K562 (cell line): Measurements from ENCODE around the gene SF3B4. TPM values are rescaled to one million over a fixed set of nuclear protein-coding genes. Genes with fewer than 3 reads are reported as not detected.

Experiments used
- ATAC-seq: fragments of 200-7000 bp; cut with Tn5 transposase; 3 replicates; pipeline ENCODE4 v1.9.1; 2020; ENCODE audit warnings: moderate library complexity
- BruUV-seq: library from RNA; stranded (reverse); fragments of 400-500 nt; replicated peaks from 2 replicates; lab custom pipeline; 2021; lab: Mats Ljungman, UMichigan
- CTCF ChIA-PET: fragments of 300-600 bp; formaldehyde crosslinking; extraction: SDS; loops from one replicate; lab custom pipeline; 2021; ENCODE audit warnings: low intra/inter-chr PET ratio; lab: Yijun Ruan, JAX
- POLR2A ChIA-PET: fragments of 300-600, 350-650 bp; sonication (Branson Sonifier 250); formaldehyde crosslinking; extraction: SDS; loops from one replicate; lab custom pipeline; 2021; ENCODE audit warnings: antibody characterized with exemption, inconsistent platforms; lab: Yijun Ruan, JAX
- DNase-seq, 4 experiments: peaks; one replicate each; pipeline versions ENCODE4 v3.0.0 to v3.0.0-alpha.2; 2011 to 2018; ENCODE audit warnings: low spot score in 3 of 4, mixed read lengths in 3 of 4; ENCODE audit errors: extremely low read depth in 1 of 4
- FAIRE-seq: peaks from 2 replicates; lab custom pipeline; 2011; peaks lifted over from hg19 to GRCh38; lab: Jason Lieb, UNC
- H2AFZ ChIP-seq: 2 replicates; pipeline ENCODE4 v1.6.0; 2011; ENCODE audit warnings: low read depth, low read length, control low read depth, inconsistent platforms
- H3K27ac ChIP-seq: fragments of 200-600 bp; 3 replicates; pipeline ENCODE4 v1.8.0; 2011; ENCODE audit warnings: low read depth, mild to moderate bottlenecking, control low read depth, inconsistent platforms, low read length, moderate library complexity, mixed read lengths; ENCODE audit errors: extremely low read depth
- H3K27me3 ChIP-seq, 2 experiments: fragments of 300-600 bp in 1 of 2; 2 replicates in 1 of 2; 3 replicates in 1 of 2; pipeline versions ENCODE4 v1.6.0 to v1.8.0; 2011; ENCODE audit warnings: inconsistent platforms in 2 of 2, low read length in 2 of 2, mild to moderate bottlenecking in 1 of 2, mixed read lengths in 1 of 2, moderate library complexity in 1 of 2; ENCODE audit not compliant: control insufficient read depth in 2 of 2, insufficient read depth in 2 of 2
- H3K36me3 ChIP-seq: fragments of 300-600 bp; 3 replicates; pipeline ENCODE4 v1.8.0; 2011; ENCODE audit warnings: mild to moderate bottlenecking, low read length, inconsistent platforms; ENCODE audit not compliant: control insufficient read depth, insufficient read depth
- H3K4me1 ChIP-seq, 2 experiments: fragments of 200-600 bp in 1 of 2; replicated peaks in 1 of 2; 2 replicates in 1 of 2; 3 replicates in 1 of 2; pipeline versions ENCODE4 v1.5.1 to v1.8.0; 2011; ENCODE audit warnings: inconsistent platforms in 2 of 2, low read length in 2 of 2, mild to moderate bottlenecking in 1 of 2, mixed read lengths in 1 of 2, moderate library complexity in 1 of 2; ENCODE audit not compliant: control insufficient read depth in 2 of 2, insufficient read depth in 2 of 2
- H3K4me2 ChIP-seq: 2 replicates; pipeline ENCODE4 v1.6.1; 2011; ENCODE audit warnings: low read length, control low read depth, inconsistent platforms, mixed read lengths; ENCODE audit not compliant: insufficient read depth
- H3K4me3 ChIP-seq: fragments of 200-600 bp; sonication (generic), shearing (Covaris generic); 2 replicates; pipeline ENCODE4 v1.5.1; 2016; ENCODE audit warnings: control low read depth, inconsistent platforms
- H3K79me2 ChIP-seq: fragments of 200-600 bp; 3 replicates; pipeline ENCODE4 v1.8.0; 2011; ENCODE audit warnings: low read length, inconsistent platforms; ENCODE audit not compliant: control insufficient read depth, insufficient read depth
- H3K9ac ChIP-seq, 2 experiments: 2 replicates each; pipeline versions ENCODE4 v1.6.0 to v1.6.1; 2011; ENCODE audit warnings: low read depth in 2 of 2, low read length in 2 of 2, control low read depth in 1 of 2, inconsistent platforms in 1 of 2, mild to moderate bottlenecking in 1 of 2, mixed read lengths in 1 of 2; ENCODE audit not compliant: insufficient read depth in 1 of 2
- H3K9me1 ChIP-seq: one replicate; pipeline ENCODE4 v1.6.0; 2011; ENCODE audit warnings: inconsistent platforms, mild to moderate bottlenecking, low read length, moderate library complexity; ENCODE audit not compliant: control insufficient read depth, insufficient read depth
- H3K9me3 ChIP-seq: replicated peaks from 2 replicates; pipeline ENCODE4 v1.5.1; 2011; ENCODE audit warnings: low read depth, low read length, inconsistent platforms; ENCODE audit not compliant: control insufficient read depth, insufficient read depth
- H4K20me1 ChIP-seq: replicated peaks from 2 replicates; pipeline ENCODE4 v1.6.1; 2011; ENCODE audit warnings: low read length, inconsistent platforms, mixed read lengths; ENCODE audit not compliant: control insufficient read depth, insufficient read depth
- CREB5 ChIP-seq: fragments of 250-450 bp; sonication (Bioruptor Pico); IDR thresholded peaks from 2 replicates; pipeline ENCODE4 v1.5.0; 2020; ENCODE audit warnings: mild to moderate bottlenecking
- E2F8 ChIP-seq: fragments of 450-650 bp; IDR thresholded peaks from 2 replicates; pipeline ENCODE4 v1.7.1; 2018; ENCODE audit warnings: mild to moderate bottlenecking, low read depth; ENCODE audit not compliant: partially characterized antibody
- ELF2 ChIP-seq: fragments of 250-450 bp; sonication (Bioruptor Pico); IDR thresholded peaks from 2 replicates; pipeline ENCODE4 v1.5.0; 2021; ENCODE audit warnings: mild to moderate bottlenecking
- HIVEP1 ChIP-seq: fragments of 250-450 bp; sonication (Bioruptor Pico); IDR thresholded peaks from 2 replicates; pipeline ENCODE4 v1.4.0; 2020; ENCODE audit warnings: mild to moderate bottlenecking
- NONO ChIP-seq, 2 experiments: fragments of 200-400 bp in 1 of 2; fragments of 450-650 bp in 1 of 2; formaldehyde crosslinking in 1 of 2; IDR thresholded peaks; 2 replicates each; pipeline ENCODE4 v1.6.1; 2017; ENCODE audit warnings: low read depth in 2 of 2, mild to moderate bottlenecking in 2 of 2, moderate library complexity in 2 of 2, low read length in 1 of 2
- ZBTB40 ChIP-seq, 2 experiments: fragments of 450-650 bp in 1 of 2; sonication (generic) in 1 of 2; formaldehyde crosslinking in 1 of 2; IDR thresholded peaks; 2 replicates each; pipeline versions ENCODE4 v1.7.1 to v1.9.0; 2016 to 2022; ENCODE audit warnings: inconsistent platforms in 1 of 2, mild to moderate bottlenecking in 1 of 2, missing genetic modification reagents in 1 of 2
- ZNF140 ChIP-seq: fragments of 250-450 bp; sonication (Bioruptor Pico); IDR thresholded peaks from 2 replicates; pipeline ENCODE4 v1.8.0; 2021; ENCODE audit warnings: moderate library complexity, mild to moderate bottlenecking, inconsistent platforms
- WGBS: fragments of 100-300 bp; shearing (Covaris generic); methylation state at CpG from one replicate; pipeline ENCODE4 v1.1.6; 2016; ENCODE audit warnings: low coverage, mixed read lengths; ENCODE audit not compliant: insufficient coverage; ENCODE audit errors: missing lambda C conversion rate; 5-methylcytosine and 5-hydroxymethylcytosine counted together
- in situ Hi-C: fragments of 300-500 bp; cut with MboI; formaldehyde crosslinking; loops from 4 replicates; pipeline ENCODE4 v1.15.0; 2018; ENCODE audit warnings: inconsistent platforms, mixed read lengths
- intact Hi-C: fragments of 100-400 bp; cut with micrococcal nuclease; formaldehyde crosslinking; loops from 2 replicates; pipeline ENCODE4 v1.14.2; 2022
- polyA plus RNA-seq, 8 experiments: library from polyadenylated mRNA; depleted of rRNA in 4 of 8; stranded (reverse) in 5 of 8; unstranded in 3 of 8; fragments of >200 nt; fragmentation: Nextera tagmentation in 2 of 8; fragmentation: Illumina TruSeq in 1 of 8; extraction: Ambion mirVana in 2 of 8; extraction: Trizol in 1 of 8; gene quantifications; 2 replicates each; pipeline versions ENCODE4 v1.2.1 to v1.2.3, GENCODE V29; 2011 to 2014; ENCODE audit warnings: inconsistent platforms in 1 of 8, missing spikeins in 1 of 8
- total RNA-seq, 7 experiments: library from RNA; depleted of rRNA in 6 of 7; stranded (reverse); fragments of >200 nt in 6 of 7; fragmentation: Illumina TruSeq in 2 of 7; extraction: Trizol in 2 of 7; gene quantifications; 2 replicates each; pipeline versions ENCODE4 v1.2.1 to v1.2.3, GENCODE V29; 2011 to 2021; ENCODE audit warnings: low replicate concordance in 1 of 7

The SF3B4 gene
- total and polyA plus RNA-seq, 9 of the 15 experiments (the other 6 are each of a cell fraction or from before 2014, with no cell fraction given) = 3.0 to 88.0 (median 26.1) TPM

GRCh38 chr1:149934356-149934755, 6.8 kb upstream of the SF3B4 start:
- ChIA-PET POLR2A (interaction anchor here (1.5 to 1.8 kb wide), 2 partner anchors 46 to 48 kb away, joined by 10 to 13 read pairs; a partner anchor contains a TSS), CTCF (no interaction called here)
- ATAC-seq (no peak), FAIRE-seq (no peak), DNase-seq (no peak)
- in situ Hi-C loops = no loop called here
- BruUV-seq = no TSS peak
- no peak overlapping the region for H3K4me3 ChIP-seq
- H3K27me3 ChIP-seq = no peaks in the 10 kb centered on the region
- no peaks in the 10 kb centered on the region for H3K36me3 ChIP-seq
- no peak overlapping the region for H2AFZ ChIP-seq
- H3K79me2 ChIP-seq = no peaks in the 10 kb centered on the region
- H3K4me2 ChIP-seq = no peak overlapping the region
- H3K9me3 ChIP-seq = no peaks in the 10 kb centered on the region
- no peaks in the 10 kb centered on the region for H3K9me1 ChIP-seq
- no peak overlapping the region; a peak in 1 of 4 replicates for H3K9ac ChIP-seq
- intact Hi-C loops = no loop called here
- WGBS = 24% methylated on average over 2 of the region's 2 CpGs
- H4K20me1 ChIP-seq = no peaks in the 10 kb centered on the region
- peaks cover 29 to 31% of the 10 kb centered on the region in 2 experiments for H3K4me1 ChIP-seq
- no peak overlapping the region for H3K27ac ChIP-seq
- TF ChIP-seq ZBTB40 (IDR thresholded peaks at IDR 0.05) = no peak
- TF ChIP-seq ZBTB40 (CRISPR knock-in tag; IDR thresholded peaks at IDR 0.05) = no peak
- TF ChIP-seq NONO (IDR thresholded peaks at IDR 0.05; ENCODE audit: low read depth in 2 of 2, low read length in 1 of 2) = no peak
- TF ChIP-seq CREB5 (CRISPR knock-in tag) = no peak
- TF ChIP-seq ZNF140 = no peak
- TF ChIP-seq HIVEP1 (CRISPR knock-in tag) = no peak
- no peak for TF ChIP-seq E2F8
- no peak for TF ChIP-seq ELF2 (CRISPR knock-in tag)
